Caco-2 (cell line): Measurements from ENCODE around the gene ANGEL2. TPM values are rescaled to one million over a fixed set of nuclear protein-coding genes. Genes with fewer than 3 reads are reported as not detected.

Experiments
- BruUV-seq: library from RNA; stranded (reverse); fragments of 400-500 nt; replicated peaks from 2 replicates; lab custom pipeline; 2021; lab: Mats Ljungman, UMichigan
- CTCF ChIA-PET: fragments of 300-600 bp; sonication (Branson Sonifier 250); formaldehyde crosslinking; loops from one replicate; lab custom pipeline; 2022; ENCODE audit warnings: antibody characterized with exemption; lab: Charles Lee
- POLR2A ChIA-PET: fragments of 300-600 bp; sonication (Branson Sonifier 250); formaldehyde crosslinking; loops from one replicate; lab custom pipeline; 2022; ENCODE audit warnings: antibody characterized with exemption; lab: Charles Lee
- DNase-seq, 2 experiments: peaks; one replicate each; pipeline versions ENCODE4 v3.0.0 to v3.0.0-alpha.2; 2020 to 2022
- H3K27me3 ChIP-seq: replicated peaks from 2 replicates; pipeline ENCODE4 v1.6.0; 2011; ENCODE audit warnings: low read length; ENCODE audit not compliant: control insufficient read depth, insufficient read depth
- H3K36me3 ChIP-seq: 2 replicates; pipeline ENCODE4 v1.5.1; 2011; ENCODE audit warnings: low read length; ENCODE audit not compliant: control insufficient read depth, insufficient read depth
- H3K4me1 ChIP-seq: fragments of 250-450 bp; sonication (Bioruptor Pico); 2 replicates; pipeline ENCODE4 v1.5.1; 2020; ENCODE audit warnings: mild to moderate bottlenecking
- H3K4me3 ChIP-seq: 2 replicates; pipeline ENCODE4 v1.5.1; 2011; ENCODE audit warnings: low read depth, mild to moderate bottlenecking, control low read depth, low read length
- H3K9me3 ChIP-seq: fragments of 250-450 bp; sonication (Bioruptor Pico); 2 replicates; pipeline ENCODE4 v1.5.1; 2020; ENCODE audit warnings: mild to moderate bottlenecking, moderate library complexity
- H3K27ac Mint-ChIP-seq: one replicate; pipeline ENCODE4 v1.8.0; 2022; ENCODE audit warnings: mixed read lengths; ENCODE audit not compliant: unreplicated experiment
- H3K27me3 Mint-ChIP-seq: one replicate; pipeline ENCODE4 v1.8.0; 2022; ENCODE audit warnings: mixed read lengths; ENCODE audit not compliant: insufficient read depth, unreplicated experiment
- H3K36me3 Mint-ChIP-seq: one replicate; pipeline ENCODE4 v1.8.0; 2022; ENCODE audit warnings: mild to moderate bottlenecking, mixed read lengths; ENCODE audit not compliant: insufficient read depth, unreplicated experiment
- H3K4me1 Mint-ChIP-seq: one replicate; pipeline ENCODE4 v1.8.0; 2022; ENCODE audit warnings: low read depth, mixed read lengths; ENCODE audit not compliant: unreplicated experiment
- H3K4me3 Mint-ChIP-seq: one replicate; pipeline ENCODE4 v1.8.0; 2022; ENCODE audit warnings: mild to moderate bottlenecking, moderate library complexity, mixed read lengths; ENCODE audit not compliant: unreplicated experiment
- H3K9me3 Mint-ChIP-seq: one replicate; pipeline ENCODE4 v1.8.0; 2022; ENCODE audit warnings: mixed read lengths; ENCODE audit not compliant: unreplicated experiment
- CTCF ChIP-seq, 2 experiments: fragments of 200-600 bp in 1 of 2; IDR thresholded peaks; 1 replicate in 1 of 2; 2 replicates in 1 of 2; pipeline versions ENCODE4 v1.5.1 to v1.8.0; 2011 to 2022; ENCODE audit warnings: antibody characterized with exemption in 1 of 2, control low read depth in 1 of 2, inconsistent platforms in 1 of 2, low read depth in 1 of 2, low read length in 1 of 2, mild to moderate bottlenecking in 1 of 2, moderate library complexity in 1 of 2; ENCODE audit not compliant: insufficient read depth in 1 of 2, severe bottlenecking in 1 of 2, unreplicated experiment in 1 of 2
- intact Hi-C: fragments of 100-400 bp; cut with micrococcal nuclease; formaldehyde crosslinking; loops from one replicate; pipeline ENCODE4 v1.10.0; 2022; ENCODE audit not compliant: unreplicated experiment
- total RNA-seq: library from RNA; stranded (reverse); gene quantifications from 2 replicates; pipeline ENCODE4 v1.2.3, GENCODE V29; 2022

Gene ANGEL2
- total RNA-seq, 1 experiment from 2014 or later, result 34.8 TPM

- DNase-seq, result no peak
- H3K9me3 Mint-ChIP-seq, result no peaks in the 10 kb centered on the region
- ChIA-PET POLR2A (interaction anchor here (0.6 kb wide), 1 partner anchor 10 kb away, joined by 5 read pairs; no protein-coding TSS in a partner anchor), CTCF (no interaction called here)
- no peak overlapping the region for H3K4me3 Mint-ChIP-seq
- no TSS peak for BruUV-seq
- H3K36me3 Mint-ChIP-seq, result peaks cover 16% of the 10 kb centered on the region
- no peak for TF ChIP-seq CTCF (IDR thresholded peaks at IDR 0.05; ENCODE audit: insufficient read depth in 1 of 2, low read depth in 1 of 2, low read length in 1 of 2, severe bottlenecking in 1 of 2, unreplicated experiment in 1 of 2)
- no peaks in the 10 kb centered on the region for H3K27me3 ChIP-seq
- no peaks in the 10 kb centered on the region for H3K4me1 Mint-ChIP-seq
- no peaks in the 10 kb centered on the region for H3K4me1 ChIP-seq
- no peak overlapping the region for H3K27ac Mint-ChIP-seq
- H3K9me3 ChIP-seq, result no peaks in the 10 kb centered on the region
- H3K36me3 ChIP-seq, result no peaks in the 10 kb centered on the region; the same call in 1 of the 2 replicates
- no peak overlapping the region for H3K4me3 ChIP-seq
- no peaks in the 10 kb centered on the region for H3K27me3 Mint-ChIP-seq
- intact Hi-C loops, result no loop called here
Observed at GRCh38 chr1:212987702-212988322, 27.9 kb downstream of the ANGEL2 start.

- Histone ChIP-seq H3K4me3 (no peak overlapping the region), H3K27me3 (no peaks in the 10 kb centered on the region), H3K4me1 (no peaks in the 10 kb centered on the region), H3K9me3 (no peaks in the 10 kb centered on the region), H3K36me3 (no peaks in the 10 kb centered on the region)
- Mint-ChIP-seq H3K9me3 (no peaks in the 10 kb centered on the region), H3K27me3 (no peaks in the 10 kb centered on the region), H3K27ac (no peak overlapping the region), H3K4me1 (no peaks in the 10 kb centered on the region), H3K4me3 (no peak overlapping the region), H3K36me3 (peaks cover 9% of the 10 kb centered on the region)
- CTCF ChIA-PET, result no interaction called here
- intact Hi-C loops, result no loop called here
- BruUV-seq, result no TSS peak
- TF ChIP-seq CTCF (IDR thresholded peaks at IDR 0.05; ENCODE audit: insufficient read depth in 1 of 2, low read depth in 1 of 2, low read length in 1 of 2, severe bottlenecking in 1 of 2, unreplicated experiment in 1 of 2), result no peak
- POLR2A ChIA-PET, result no interaction called here
- no peak for DNase-seq
Observed at GRCh38 chr1:212986551-212986950, 29.1 kb downstream of the ANGEL2 start.

DNA sequence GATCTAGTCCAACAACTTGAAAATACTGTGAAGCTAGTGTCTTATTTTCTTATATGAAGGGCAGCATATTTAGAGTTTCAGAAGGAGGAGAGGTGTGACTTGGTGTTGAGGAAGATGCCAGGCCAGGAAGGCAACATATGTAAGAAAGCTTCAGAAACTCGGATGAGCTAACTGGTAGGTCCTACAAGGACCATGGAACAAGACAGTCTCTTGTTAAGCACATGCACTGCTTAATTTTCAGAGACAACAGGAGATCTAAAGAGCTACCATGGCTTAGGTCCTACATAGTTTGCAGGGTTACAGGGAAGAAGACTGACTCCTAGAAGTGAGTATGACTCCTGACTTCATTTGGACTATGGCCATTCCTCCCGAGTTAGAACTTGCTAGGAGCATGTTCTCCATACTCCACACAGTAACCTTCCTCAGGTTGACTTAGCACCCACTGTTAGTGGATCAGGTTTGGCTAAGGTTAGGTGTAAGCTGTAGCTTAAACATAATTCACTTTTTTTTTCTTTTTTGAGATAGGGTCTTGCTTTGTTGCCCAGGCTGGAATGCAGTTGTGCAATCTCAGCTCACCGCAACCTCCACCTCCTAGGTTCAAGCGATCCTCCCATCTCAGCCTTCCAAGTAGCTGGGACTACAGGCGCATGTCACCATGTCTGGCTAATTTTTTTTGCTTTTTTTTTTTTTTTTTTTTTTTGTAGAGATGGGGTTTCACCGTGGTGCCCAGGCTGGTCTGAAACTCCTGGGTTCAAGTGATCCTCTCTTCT, 31.0 kb downstream of the ANGEL2 start:
- Mint-ChIP-seq H3K36me3 (peaks cover 1% of the 10 kb centered on the region), H3K27me3 (no peaks in the 10 kb centered on the region), H3K9me3 (no peaks in the 10 kb centered on the region), H3K4me1 (no peaks in the 10 kb centered on the region), H3K27ac (no peak overlapping the region), H3K4me3 (no peak overlapping the region)
- Histone ChIP-seq H3K4me1 (no peaks in the 10 kb centered on the region), H3K36me3 (no peaks in the 10 kb centered on the region), H3K27me3 (no peaks in the 10 kb centered on the region), H3K4me3 (no peak overlapping the region), H3K9me3 (no peaks in the 10 kb centered on the region)
- BruUV-seq, result no TSS peak
- no peak for DNase-seq
- intact Hi-C loops, result no loop called here
- POLR2A ChIA-PET, result no interaction called here
- CTCF ChIA-PET, result no interaction called here
- TF ChIP-seq CTCF (IDR thresholded peaks at IDR 0.05; ENCODE audit: insufficient read depth in 1 of 2, low read depth in 1 of 2, low read length in 1 of 2, severe bottlenecking in 1 of 2, unreplicated experiment in 1 of 2), result no peak
